Activated gamma-delta T cell (primary cell): ENCODE measurements around the gene HSFX3.
"Not testable (repeated sequence)": the region's sequence is repeated elsewhere in the genome, so short reads cannot be mapped to it uniquely, and the experiment has no call there.

Experiments
- DNase-seq: peaks from one replicate; lab custom pipeline; 2025; lab: John Stamatoyannopoulos, UW

The HSFX3 gene

GRCh38 chrX:149545545-149546543, 3.9 kb downstream of the HSFX3 start:
- DNase-seq = not testable (repeated sequence)

- no peak for DNase-seq
Measured at GRCh38 chrX:149541521-149542047, 8.1 kb downstream of the HSFX3 start.

DNA sequence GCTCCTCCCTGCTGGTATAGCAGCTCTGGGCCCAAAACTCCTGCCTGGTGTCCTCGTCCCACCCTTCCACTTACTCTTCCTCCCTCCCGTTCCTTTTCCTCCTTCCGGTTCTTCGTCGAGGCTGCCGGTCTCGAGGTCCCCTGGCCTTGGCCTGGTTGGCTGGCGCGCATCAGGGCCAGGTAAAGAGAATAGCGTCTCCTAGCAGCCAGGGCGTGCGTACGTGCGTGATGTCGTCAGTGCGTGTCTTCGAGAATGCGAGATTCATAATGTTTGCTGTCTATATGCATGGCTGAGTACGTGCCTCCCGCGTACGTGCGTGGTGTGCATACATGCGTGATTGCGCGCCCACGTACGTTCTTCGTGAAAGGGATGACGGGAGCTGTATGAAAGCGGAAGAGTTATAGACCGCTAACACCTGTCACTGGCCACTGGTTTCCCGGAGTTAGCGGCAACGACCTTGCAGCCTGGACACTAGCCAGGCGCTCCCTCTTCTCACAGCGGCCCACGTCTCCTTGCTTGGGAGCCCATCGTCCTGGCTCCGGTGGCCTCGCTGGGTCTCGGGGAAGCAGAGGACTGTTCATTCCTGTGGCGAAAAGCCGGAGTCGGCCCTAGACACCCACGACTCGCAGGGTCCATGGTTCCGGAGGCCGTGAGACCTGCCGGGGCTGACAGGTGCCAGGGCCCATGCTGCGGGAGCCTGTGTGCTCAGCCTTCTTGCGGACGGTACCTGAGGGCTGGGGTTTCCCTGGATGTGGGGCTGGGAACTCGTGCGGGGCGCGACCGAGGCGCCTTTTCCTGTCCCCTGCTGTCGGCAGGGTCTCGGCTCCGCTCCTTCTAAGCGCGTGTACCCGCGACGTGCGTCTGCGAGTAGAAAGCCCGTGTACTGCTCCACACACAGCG, 8.9 kb downstream of the HSFX3 start, which contains the start of gene EOLA1:
Gene EOLA1 (plus strand): TSS at position 392 of the 900 bp plus-strand sequence. CDS start 4,619 bp downstream, outside the sequence.
- DNase-seq = peak; percentile 74

DNA sequence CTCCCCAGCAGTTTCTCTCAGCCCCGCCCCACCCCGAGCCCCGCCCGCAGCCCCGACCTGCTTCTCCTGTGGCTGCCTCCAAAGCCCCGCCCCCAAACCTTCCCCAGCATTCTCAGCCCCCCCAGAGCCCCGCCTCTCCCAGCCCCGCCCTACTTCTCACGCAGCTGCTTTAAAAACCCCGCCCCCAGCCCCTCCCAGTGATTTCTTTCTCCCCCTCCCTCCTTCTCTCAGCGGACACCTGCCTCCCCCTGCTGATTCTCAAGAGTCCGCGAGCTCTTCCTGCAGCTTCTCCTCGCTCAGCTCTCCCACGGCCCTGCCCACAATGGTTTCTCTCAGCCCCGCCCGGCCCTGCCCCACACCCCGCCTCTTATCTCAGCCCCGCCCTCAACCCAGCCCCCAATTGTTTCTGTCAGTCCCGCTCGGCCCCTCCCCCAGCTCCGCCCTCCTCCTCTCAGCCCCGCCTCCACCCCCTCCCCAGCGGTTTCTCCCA, 9.5 kb downstream of the HSFX3 start:
- DNase-seq = peak; percentile 79

GRCh38 chrX:149539283-149540130, 10.2 kb downstream of the HSFX3 start:
- peak; percentile 58 for DNase-seq

DNA sequence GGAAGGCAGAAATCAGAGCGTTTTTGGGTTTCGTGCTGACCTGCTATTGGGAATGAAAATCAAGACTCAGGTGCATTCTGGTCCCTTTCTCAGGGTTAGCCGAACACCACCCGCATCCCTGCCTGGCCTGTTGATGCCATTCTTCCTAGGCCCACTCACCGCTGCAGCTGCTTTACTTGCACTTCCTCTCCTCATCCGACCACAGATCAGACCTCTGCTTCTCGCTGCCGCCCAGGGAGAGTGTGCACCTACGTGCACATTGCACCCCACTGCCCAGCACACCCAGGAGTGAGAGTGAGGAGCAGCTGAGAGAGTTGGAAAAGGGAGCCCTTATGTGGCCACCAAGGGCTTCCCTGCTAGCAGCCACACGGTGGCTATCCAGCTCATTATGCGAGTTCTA, 12.2 kb downstream of the HSFX3 start:
- DNase-seq = not testable (repeated sequence)

DNA sequence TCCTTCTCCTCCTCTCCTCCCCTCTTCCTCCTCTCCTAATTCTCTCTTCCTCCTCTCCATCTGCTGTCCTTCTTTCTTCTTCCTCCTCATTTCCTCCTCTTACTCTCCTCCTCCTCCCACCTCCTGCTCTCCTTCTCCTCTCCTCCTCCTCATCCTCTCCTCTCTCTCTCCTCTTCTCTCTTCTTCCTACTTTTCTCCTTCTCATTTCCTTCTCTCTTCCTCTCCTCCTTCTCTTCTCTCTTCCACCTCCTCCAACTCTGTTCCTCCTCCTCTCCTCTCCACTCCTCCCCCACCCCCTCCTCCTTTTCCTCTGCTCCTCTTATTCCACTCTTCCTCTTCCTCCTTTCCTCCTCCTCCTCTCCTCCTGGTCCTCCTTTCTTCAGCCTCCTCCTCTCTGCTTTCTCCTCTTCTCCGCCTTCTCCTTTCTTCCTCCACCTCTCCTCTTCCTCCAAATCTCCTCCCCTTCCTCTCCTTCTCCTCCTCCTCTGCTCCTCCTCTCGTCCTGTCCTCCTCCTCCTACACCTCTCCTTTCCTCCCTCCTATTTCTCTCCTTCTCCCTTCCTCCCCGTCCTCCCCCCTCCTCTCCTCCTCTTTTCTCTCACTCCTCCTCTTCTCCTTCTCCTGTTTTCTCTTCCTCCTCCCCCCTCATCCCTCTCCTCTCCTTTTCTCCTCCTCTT, 14.7 kb downstream of the HSFX3 start:
- DNase-seq = not testable (repeated sequence)

GRCh38 chrX:149533999-149534398, 15.7 kb downstream of the HSFX3 start:
- not testable (repeated sequence) for DNase-seq

DNA sequence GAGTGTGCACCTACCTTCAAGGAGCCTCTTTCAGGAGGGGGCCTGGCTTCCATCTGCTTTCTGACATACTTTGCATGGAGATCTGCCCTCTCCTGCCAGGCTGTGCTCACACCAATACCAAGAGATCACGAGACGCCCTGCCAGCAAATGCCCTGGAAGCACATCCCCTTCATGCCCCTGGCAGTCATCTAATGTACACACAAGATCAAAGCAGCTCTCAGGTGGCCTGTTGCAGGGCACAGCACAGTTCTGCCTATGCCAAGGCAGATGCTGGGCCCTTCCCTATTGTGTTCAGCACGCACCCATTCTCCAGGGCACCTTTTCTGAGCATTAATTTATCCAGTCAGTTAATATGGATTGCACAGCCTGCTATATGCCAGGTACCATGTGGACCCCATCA, 16.9 kb downstream of the HSFX3 start:
- not testable (repeated sequence) for DNase-seq

- DNase-seq = no peak
Measured at GRCh38 chrX:149531599-149531998, 18.1 kb downstream of the HSFX3 start.

DNA sequence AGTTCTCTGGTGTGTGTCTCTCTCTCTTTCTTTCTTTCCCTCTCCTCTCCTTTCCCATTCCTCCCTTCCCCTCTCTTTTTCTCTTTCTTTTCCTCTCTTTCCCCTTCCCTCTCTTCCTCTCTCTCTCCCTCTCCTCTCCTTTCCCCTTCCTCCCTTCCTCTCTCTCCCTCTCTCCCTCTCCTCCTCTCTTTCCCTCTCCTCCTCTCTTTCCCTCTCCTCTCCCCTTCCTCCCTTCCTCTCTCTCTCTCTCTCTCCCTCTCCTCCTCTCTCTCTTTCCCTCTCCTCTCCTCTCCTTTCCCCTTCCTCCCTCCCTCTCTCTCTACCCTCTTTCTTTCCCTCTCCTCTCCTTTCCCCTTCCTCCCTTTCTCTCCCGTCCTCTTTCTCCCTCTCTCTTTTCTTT, 21.3 kb downstream of the HSFX3 start:
- DNase-seq = no peak

- no peak for DNase-seq
Measured at GRCh38 chrX:149527705-149528104, 22.0 kb downstream of the HSFX3 start.

GRCh38 chrX:149526318-149527033, 23.2 kb downstream of the HSFX3 start:
- DNase-seq = not testable (repeated sequence)

DNA sequence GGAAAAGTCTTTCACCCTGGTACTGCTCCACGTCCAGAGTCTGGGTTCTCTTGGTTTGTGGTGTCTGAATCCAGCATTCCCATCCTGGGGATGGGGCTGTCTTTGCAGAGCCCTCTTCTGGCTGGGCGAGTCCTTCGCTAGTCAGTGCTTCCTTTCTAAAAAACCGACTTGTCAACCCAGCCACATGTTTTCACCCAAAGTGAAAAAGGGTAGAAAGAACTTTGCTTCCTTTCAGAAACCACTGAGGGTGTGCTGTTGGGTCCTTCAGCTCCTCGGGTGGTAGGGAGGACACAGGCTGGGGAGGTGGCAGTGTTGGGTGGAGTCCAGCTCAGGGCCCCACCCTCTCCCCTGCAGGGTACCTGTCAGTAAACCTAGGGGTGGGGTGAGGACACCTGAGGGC, 23.8 kb downstream of the HSFX3 start:
- not testable (repeated sequence) for DNase-seq

- not testable (repeated sequence) for DNase-seq
Measured at GRCh38 chrX:149525389-149525788, 24.3 kb downstream of the HSFX3 start.

DNA sequence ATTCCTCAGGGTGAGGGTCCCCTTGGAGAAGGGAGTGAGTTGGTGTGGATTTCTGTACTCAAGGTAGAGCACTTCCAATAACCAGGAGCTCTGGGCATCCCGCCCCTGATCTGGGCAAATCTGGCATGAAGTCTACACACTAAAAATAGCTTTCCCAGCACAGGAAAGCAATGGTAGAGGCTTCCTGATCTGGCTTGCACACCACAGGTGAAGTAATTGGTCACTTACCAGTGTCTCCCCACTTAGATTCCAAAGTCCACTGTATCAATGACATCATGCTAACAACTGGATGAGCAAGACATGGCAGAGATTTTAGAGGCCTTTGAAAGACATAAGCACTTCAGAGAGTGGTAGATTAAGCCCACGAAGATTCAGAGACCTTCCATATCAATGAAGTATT, 26.8 kb downstream of the HSFX3 start:
- DNase-seq = no peak

DNA sequence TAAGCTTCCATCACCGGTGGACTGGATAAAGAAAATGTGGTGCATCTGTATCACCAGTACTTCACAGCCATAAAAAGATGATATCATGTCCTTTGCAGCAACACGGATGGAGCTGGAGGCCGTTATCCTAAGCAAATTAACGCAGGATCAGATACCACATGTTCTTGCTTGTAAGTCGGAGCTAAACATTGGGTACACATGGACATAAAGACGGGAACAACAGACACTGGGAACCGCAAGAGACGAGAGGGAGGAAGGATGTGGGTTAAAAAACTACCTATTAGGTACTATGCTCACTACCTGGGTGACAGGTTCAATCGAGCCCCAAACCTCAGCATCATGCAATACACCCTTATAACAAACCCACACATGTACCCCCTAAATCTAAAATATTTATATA, 28.3 kb downstream of the HSFX3 start:
- DNase-seq = no peak

- DNase-seq = not testable (repeated sequence)
Measured at GRCh38 chrX:149520636-149521277, 29.0 kb downstream of the HSFX3 start.

DNA sequence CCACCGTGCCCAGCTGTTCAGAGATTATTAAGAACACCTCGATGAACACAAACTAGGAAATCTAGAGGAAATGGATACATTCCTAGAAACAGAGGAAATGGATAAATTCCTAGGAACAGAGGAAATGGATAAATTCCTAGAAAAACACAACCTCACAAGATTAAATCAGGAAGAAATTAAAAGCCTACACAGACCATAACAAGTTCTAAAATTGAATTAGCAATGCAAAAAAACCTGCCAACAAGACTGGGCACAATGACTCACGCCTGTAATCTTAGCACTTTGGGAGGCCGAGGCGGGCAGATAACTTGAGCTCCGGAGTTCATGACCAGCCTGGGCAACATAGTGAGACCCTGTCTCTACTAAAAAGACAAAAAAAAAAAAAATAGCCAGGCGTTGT, 31.5 kb downstream of the HSFX3 start:
- no peak for DNase-seq
